Endothelial cell of umbilical vein (primary cell): ENCODE data around the gene LTB4R. TPM values are rescaled to one million over a fixed set of nuclear protein-coding genes. Genes with fewer than 3 reads are reported as not detected.

Experiments used
- BruUV-seq: library from RNA; stranded (reverse); fragments of 400-500 nt; replicated peaks from 2 replicates; lab custom pipeline; 2021; lab: Mats Ljungman, UMichigan
- CTCF ChIA-PET: fragments of 300-600, 350-600 bp; sonication (Branson Sonifier 250); formaldehyde crosslinking; loops from one replicate; lab custom pipeline; 2021; ENCODE audit warnings: antibody characterized with exemption, inconsistent platforms; lab: Charles Lee
- POLR2A ChIA-PET: fragments of 300-600, 350-600 bp; sonication (Branson Sonifier 250); formaldehyde crosslinking; loops from one replicate; lab custom pipeline; 2021; ENCODE audit warnings: antibody characterized with exemption, inconsistent platforms; lab: Charles Lee
- DNase-seq: peaks from one replicate; pipeline ENCODE4 v3.0.0-alpha.2; 2011; ENCODE audit warnings: low read depth, low spot score
- FAIRE-seq: peaks from 2 replicates; lab custom pipeline; 2011; peaks lifted over from hg19 to GRCh38; lab: Jason Lieb, UNC
- H2AFZ ChIP-seq: 2 replicates; pipeline ENCODE4 v1.6.0; 2012; ENCODE audit warnings: low read depth, low read length, control low read depth, inconsistent platforms
- H3K27ac ChIP-seq: 2 replicates; pipeline ENCODE4 v1.5.1; 2011; ENCODE audit warnings: low read depth, mild to moderate bottlenecking, control low read depth, low read length, moderate library complexity; ENCODE audit not compliant: insufficient read depth
- H3K27me3 ChIP-seq, 2 experiments: 2 replicates each; pipeline versions ENCODE4 v1.6.0 to v1.6.1; 2011; ENCODE audit warnings: low read length in 2 of 2, mixed read lengths in 1 of 2; ENCODE audit not compliant: control insufficient read depth in 2 of 2, insufficient read depth in 2 of 2
- H3K36me3 ChIP-seq, 2 experiments: 2 replicates in 1 of 2; 3 replicates in 1 of 2; pipeline ENCODE4 v1.5.1; 2011; ENCODE audit warnings: low read length in 2 of 2, mild to moderate bottlenecking in 1 of 2, moderate library complexity in 1 of 2; ENCODE audit not compliant: control insufficient read depth in 2 of 2, insufficient read depth in 2 of 2; ENCODE audit errors: extremely low read depth in 1 of 2
- H3K4me1 ChIP-seq: 3 replicates; pipeline ENCODE4 v1.5.1; 2011; ENCODE audit warnings: mild to moderate bottlenecking, low read length; ENCODE audit not compliant: control insufficient read depth, insufficient read depth; ENCODE audit errors: extremely low read depth
- H3K4me2 ChIP-seq: 2 replicates; pipeline ENCODE4 v1.6.1; 2011; ENCODE audit warnings: low read length, control low read depth, mixed read lengths; ENCODE audit not compliant: insufficient read depth
- H3K4me3 ChIP-seq, 3 experiments: fragments of 200-600 bp in 1 of 3; sonication (generic), shearing (Covaris generic) in 1 of 3; replicated peaks in 1 of 3; 2 replicates each; pipeline ENCODE4 v1.5.1; 2011 to 2016; ENCODE audit warnings: control low read depth in 3 of 3, low read length in 3 of 3, mild to moderate bottlenecking in 2 of 3, inconsistent platforms in 1 of 3, low read depth in 1 of 3, moderate library complexity in 1 of 3; ENCODE audit not compliant: insufficient read depth in 1 of 3
- H3K79me2 ChIP-seq: 2 replicates; pipeline ENCODE4 v1.6.0; 2012; ENCODE audit warnings: low read length, inconsistent platforms; ENCODE audit not compliant: control insufficient read depth, insufficient read depth
- H3K9ac ChIP-seq: replicated peaks from 2 replicates; pipeline ENCODE3; 2011; ENCODE audit warnings: low read length, control low read depth; ENCODE audit not compliant: insufficient read depth; ENCODE audit errors: extremely low read depth
- H3K9me1 ChIP-seq: replicated peaks from 3 replicates; pipeline ENCODE4 v1.6.0; 2011; ENCODE audit warnings: mild to moderate bottlenecking, low read length; ENCODE audit not compliant: control insufficient read depth, insufficient read depth; ENCODE audit errors: extremely low read depth
- H3K9me3 ChIP-seq: replicated peaks from 2 replicates; pipeline ENCODE4 v1.5.1; 2012; ENCODE audit warnings: low read length, inconsistent platforms; ENCODE audit not compliant: control insufficient read depth, insufficient read depth
- H4K20me1 ChIP-seq: replicated peaks from 2 replicates; pipeline ENCODE3; 2011; ENCODE audit warnings: mild to moderate bottlenecking, low read length; ENCODE audit not compliant: control insufficient read depth, insufficient read depth; ENCODE audit errors: extremely low read depth
- CTCF ChIP-seq, 2 donors: IDR thresholded peaks; 1 replicate in 1 of 2; 2 replicates in 1 of 2; pipeline ENCODE4 v1.5.1; 2011; ENCODE audit warnings: low read length in 2 of 2, mild to moderate bottlenecking in 2 of 2, moderate library complexity in 2 of 2, control low read depth in 1 of 2, inconsistent platforms in 1 of 2, low read depth in 1 of 2; ENCODE audit not compliant: insufficient read depth in 1 of 2; ENCODE audit errors: extremely low read depth in 1 of 2
- EZH2 ChIP-seq: IDR thresholded peaks from 2 replicates; pipeline ENCODE4 v1.6.1; 2012; ENCODE audit warnings: borderline replicate concordance, low read depth, mild to moderate bottlenecking, moderate library complexity, low read length, inconsistent platforms; ENCODE audit not compliant: severe bottlenecking
- FOS ChIP-seq: IDR thresholded peaks from 2 replicates; pipeline ENCODE4 v1.6.1; 2011; ENCODE audit warnings: mild to moderate bottlenecking, low read length, moderate library complexity, borderline replicate concordance; ENCODE audit not compliant: insufficient read depth
- GATA2 ChIP-seq: IDR thresholded peaks from 2 replicates; pipeline ENCODE4 v1.7.0; 2011; ENCODE audit warnings: low read depth, mild to moderate bottlenecking, moderate library complexity, mixed read lengths, low read length; ENCODE audit not compliant: insufficient read length, insufficient read depth
- JUN ChIP-seq: IDR thresholded peaks from 2 replicates; pipeline ENCODE4 v1.6.1; 2011; ENCODE audit warnings: borderline replicate concordance, low read depth; ENCODE audit not compliant: insufficient read length, insufficient read depth
- MAX ChIP-seq: IDR thresholded peaks from 2 replicates; pipeline ENCODE4 v1.6.1; 2011; ENCODE audit not compliant: insufficient read depth, insufficient read length
- MYC ChIP-seq: IDR thresholded peaks from one replicate; pipeline ENCODE4 v1.6.1; 2011; ENCODE audit warnings: mild to moderate bottlenecking, low read depth, low read length
- POLR2A ChIP-seq: IDR thresholded peaks from 2 replicates; pipeline ENCODE4 v1.6.1; 2012; ENCODE audit warnings: low read depth, mild to moderate bottlenecking, control low read depth, low read length
- POLR2AphosphoS5 ChIP-seq: IDR thresholded peaks from 2 replicates; pipeline ENCODE4 v1.6.1; 2012; ENCODE audit warnings: low read depth, mild to moderate bottlenecking, control low read depth, low read length, moderate library complexity; ENCODE audit not compliant: insufficient read depth
- dilution Hi-C: fragments of 300-500 bp; cut with MboI; formaldehyde crosslinking; loops from one replicate; pipeline ENCODE4 v1.15.0; 2019; ENCODE audit warnings: low sequenced_read_pairs; ENCODE audit not compliant: extremely low pct_ligation_motif_present
- intact Hi-C: fragments of 100-400 bp; cut with micrococcal nuclease; formaldehyde crosslinking; loops from one replicate; pipeline ENCODE4 v1.10.0; 2022
- polyA plus RNA-seq, 4 experiments: library from polyadenylated mRNA; depleted of rRNA in 3 of 4; stranded (reverse) in 3 of 4; unstranded in 1 of 4; fragments of >200 nt; gene quantifications; 2 replicates each; pipeline versions ENCODE4 v1.2.1 to v1.2.3, GENCODE V29; 2011 to 2012; ENCODE audit warnings: missing spikeins in 1 of 4
- total RNA-seq: library from RNA; stranded (reverse); gene quantifications from 2 replicates; pipeline ENCODE4 v1.2.3, GENCODE V29; 2021

The LTB4R gene
- total and polyA plus RNA-seq, 2 donors (not counting 3 experiments of a cell fraction or from before 2014, with no cell fraction given): 9.1 to 10.5 TPM

- Histone ChIP-seq H3K4me3 (no peak overlapping the region), H3K27me3 (peaks cover 30 to 35% of the 10 kb centered on the region in 2 experiments), H3K36me3 (no peaks in the 10 kb centered on the region), H3K79me2 (no peaks in the 10 kb centered on the region), H3K9ac (no peak overlapping the region), H3K9me1 (no peaks in the 10 kb centered on the region), H4K20me1 (no peaks in the 10 kb centered on the region), H2AFZ (no peak overlapping the region), H3K9me3 (no peaks in the 10 kb centered on the region), H3K27ac (no peak overlapping the region), H3K4me2 (no peak overlapping the region), H3K4me1 (no peaks in the 10 kb centered on the region)
- DNase-seq: peak; percentile 18
- no peak for FAIRE-seq
- dilution Hi-C loops: no loop called here
- ChIA-PET POLR2A (no interaction called here), CTCF (interaction anchor here (0.8 to 2.8 kb wide), 8 partner anchors 10 to 80 kb away, joined by 3 to 16 read pairs (median 7); partner anchors contain the start of gene CIDEB)
- no peak for TF ChIP-seq POLR2AphosphoS5
- peak in 1 of 2 donors; percentile 5 for TF ChIP-seq CTCF (IDR thresholded peaks at IDR 0.05; ENCODE audit: extremely low read depth in 1 of 2, insufficient read depth in 1 of 2, low read depth in 1 of 2, low read length in 2 of 2)
- intact Hi-C loops: no loop called here
- BruUV-seq: no TSS peak
These were observed 40.2 kb downstream of the LTB4R start for GRCh38 chr14:24351517-24351916.

- ChIA-PET POLR2A (no interaction called here), CTCF (interaction anchor here (1.3 kb wide), 1 partner anchor 78 kb away, joined by 4 read pairs; no protein-coding TSS in a partner anchor)
- Histone ChIP-seq H3K27ac (no peak overlapping the region), H3K79me2 (no peaks in the 10 kb centered on the region), H3K9ac (no peak overlapping the region), H3K9me1 (no peaks in the 10 kb centered on the region), H3K9me3 (no peaks in the 10 kb centered on the region), H3K4me3 (no peak overlapping the region), H4K20me1 (no peaks in the 10 kb centered on the region), H3K27me3 (peaks cover 30 to 33% of the 10 kb centered on the region in 2 experiments), H3K36me3 (no peaks in the 10 kb centered on the region), H2AFZ (no peak overlapping the region), H3K4me2 (no peak overlapping the region), H3K4me1 (no peaks in the 10 kb centered on the region)
- dilution Hi-C loops (no loop called here), intact Hi-C loops (no loop called here)
- DNase-seq (no peak), FAIRE-seq (no peak)
- BruUV-seq: no TSS peak
- TF ChIP-seq CTCF (IDR thresholded peaks at IDR 0.05; ENCODE audit: extremely low read depth in 1 of 2, insufficient read depth in 1 of 2, low read depth in 1 of 2, low read length in 2 of 2): no peak
- no peak for TF ChIP-seq JUN
- no peak for TF ChIP-seq POLR2A
- no peak for TF ChIP-seq MAX
- TF ChIP-seq EZH2: no peak
- TF ChIP-seq MYC: no peak
- no peak for TF ChIP-seq FOS
- TF ChIP-seq POLR2AphosphoS5: no peak
- TF ChIP-seq GATA2: no peak
These were observed 42.5 kb downstream of the LTB4R start for GRCh38 chr14:24353559-24354481.
